GM12878 (cell line): ENCODE measurements around the gene LMO3. TPM values are rescaled to one million over a fixed set of nuclear protein-coding genes. Genes with fewer than 3 reads are reported as not detected.

ENCODE experiments used
- CBX5 ChIP-seq: sonication (generic); IDR thresholded peaks from 2 replicates; pipeline ENCODE4 v1.6.1; 2016; ENCODE audit warnings: low read depth, moderate library complexity, mild to moderate bottlenecking, inconsistent platforms
- CHD4 ChIP-seq: fragments of 200-600 bp; sonication (generic); IDR thresholded peaks from 2 replicates; pipeline ENCODE4 v1.6.1; 2016; ENCODE audit warnings: mild to moderate bottlenecking
- NR2C1 ChIP-seq: fragments of 450-650 bp; IDR thresholded peaks from 2 replicates; pipeline ENCODE4 v1.6.1; 2017; ENCODE audit warnings: antibody characterized with exemption, mild to moderate bottlenecking, moderate library complexity
- SREBF2 ChIP-seq: IDR thresholded peaks from 2 replicates; pipeline ENCODE4 v1.6.1; 2012; ENCODE audit warnings: mild to moderate bottlenecking, low read length
- ZSCAN29 ChIP-seq: fragments of 450-650 bp; IDR thresholded peaks from 2 replicates; pipeline ENCODE4 v1.6.1; 2017; ENCODE audit warnings: mild to moderate bottlenecking, moderate library complexity
- polyA plus RNA-seq, 11 experiments: library from polyadenylated mRNA; depleted of rRNA in 4 of 11; unstranded in 6 of 11; stranded (reverse) in 5 of 11; fragments of >200 nt; fragmentation: Nextera tagmentation in 4 of 11; fragmentation: Illumina TruSeq in 1 of 11; extraction: Ambion mirVana in 4 of 11; extraction: Trizol in 1 of 11; gene quantifications; 1 replicate in 1 of 11; 2 replicates in 10 of 11; pipeline versions ENCODE4 v1.2.1 to v1.2.3, GENCODE V29; 2011 to 2016; ENCODE audit warnings: inconsistent platforms in 2 of 11, missing spikeins in 2 of 11, low read depth in 1 of 11
- total RNA-seq, 4 experiments: library from RNA; depleted of rRNA in 3 of 4; stranded (reverse); fragments of >200 nt in 3 of 4; fragmentation: Illumina TruSeq in 1 of 4; extraction: Trizol in 1 of 4; gene quantifications; 2 replicates each; pipeline versions ENCODE4 v1.2.1 to v1.2.3, GENCODE V29; 2013 to 2021

Gene LMO3
- total and polyA plus RNA-seq, 10 of the 15 experiments (the other 5 are each of a cell fraction or from before 2014, with no cell fraction given) = 1.6 to 13.5 (median 1.9) TPM

DNA sequence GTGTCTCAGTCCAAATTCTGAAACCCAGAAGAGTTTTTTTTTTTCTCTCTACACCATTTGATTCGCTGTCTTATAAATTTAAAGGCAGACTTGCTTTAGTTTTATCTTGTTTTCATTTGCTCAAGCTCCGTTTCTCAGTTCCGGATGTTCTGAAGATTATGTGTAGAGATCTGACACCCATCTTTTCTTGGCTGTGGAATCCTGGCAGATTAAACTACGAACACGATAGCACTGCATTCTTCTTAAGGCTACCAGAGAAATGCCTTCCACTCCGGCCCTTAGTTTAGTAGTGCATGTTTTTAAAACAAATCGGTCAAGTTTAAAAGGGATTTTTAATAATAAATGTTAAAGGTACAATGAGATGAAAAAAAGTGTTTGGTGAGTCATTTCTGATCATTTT is 106.4 kb downstream of the LMO3 start (continued):
- TF ChIP-seq ZSCAN29 (no peak), SREBF2 (no peak), NR2C1 (no peak), CHD4 (no peak), CBX5 (no peak)
